B cell (primary cell): ENCODE measurements around the gene ARHGAP25. TPM values are rescaled to one million over a fixed set of nuclear protein-coding genes. Genes with fewer than 3 reads are reported as not detected.

ENCODE experiments used
- ATAC-seq: fragments of 200-7000 bp; cut with Tn5 transposase; one replicate; pipeline ENCODE4 v1.10.0; 2021; ENCODE audit warnings: low read depth, mild to moderate bottlenecking, moderate number of reproducible peaks, moderate library complexity
- CTCF ChIA-PET: fragments of 350-600 bp; sonication (Branson Sonifier 250); formaldehyde crosslinking; loops from one replicate; lab custom pipeline; 2021; ENCODE audit warnings: antibody characterized with exemption, inconsistent platforms; lab: Charles Lee
- POLR2A ChIA-PET: fragments of 350-600 bp; sonication (Branson Sonifier 250); formaldehyde crosslinking; loops from one replicate; lab custom pipeline; 2021; ENCODE audit warnings: antibody characterized with exemption; lab: Charles Lee
- DNase-seq: peaks from one replicate; pipeline ENCODE4 v3.0.0; 2013
- H2AFZ ChIP-seq: 2 replicates; pipeline ENCODE4 v1.6.1; 2012; ENCODE audit warnings: mild to moderate bottlenecking, low read depth, low read length; ENCODE audit not compliant: insufficient read depth, poor library complexity, severe bottlenecking
- H3K27ac ChIP-seq, 2 donors: 1 replicate in 1 of 2; 2 replicates in 1 of 2; pipeline ENCODE4 v1.5.1; 2012 to 2013; ENCODE audit warnings: low read length in 2 of 2, mild to moderate bottlenecking in 2 of 2, moderate library complexity in 1 of 2
- H3K27me3 ChIP-seq, 4 experiments: fragments of 200-600 bp in 1 of 4; sonication (generic) in 1 of 4; replicated peaks in 1 of 4; 1 replicate in 2 of 4; 2 replicates in 2 of 4; pipeline versions ENCODE4 v1.6.1 to v1.7.0; 2013 to 2016; ENCODE audit warnings: low read length in 3 of 4, mild to moderate bottlenecking in 2 of 4, mixed read lengths in 1 of 4, moderate library complexity in 1 of 4; ENCODE audit not compliant: insufficient read depth in 4 of 4, control insufficient read depth in 3 of 4; ENCODE audit errors: control extremely low read depth in 1 of 4
- H3K36me3 ChIP-seq, 2 experiments: replicated peaks in 1 of 2; 1 replicate in 1 of 2; 2 replicates in 1 of 2; pipeline versions ENCODE4 v1.6.1 to v1.7.1; 2013; ENCODE audit warnings: low read length in 1 of 2; ENCODE audit not compliant: insufficient read depth in 2 of 2, control insufficient read depth in 1 of 2; ENCODE audit errors: control extremely low read depth in 1 of 2, extremely low read depth in 1 of 2
- H3K4me1 ChIP-seq, 2 donors: fragments of 200-600 bp in 1 of 2; sonication (generic) in 1 of 2; 1 replicate in 1 of 2; 2 replicates in 1 of 2; pipeline versions ENCODE4 v1.5.1 to v1.6.1; 2013 to 2017; ENCODE audit warnings: low read length in 2 of 2; ENCODE audit not compliant: control insufficient read depth in 2 of 2, insufficient read depth in 2 of 2
- H3K4me2 ChIP-seq: replicated peaks from 2 replicates; pipeline ENCODE3; 2012; ENCODE audit warnings: mild to moderate bottlenecking, low read depth, low read length; ENCODE audit not compliant: poor library complexity, severe bottlenecking
- H3K4me3 ChIP-seq, 5 experiments: fragments of 200-600 bp in 1 of 5; sonication (generic) in 1 of 5; 1 replicate in 3 of 5; 2 replicates in 2 of 5; pipeline versions ENCODE4 v1.5.1 to v1.7.0; 2011 to 2016; ENCODE audit warnings: low read length in 4 of 5, mild to moderate bottlenecking in 4 of 5, low read depth in 2 of 5, control low read depth in 1 of 5, moderate library complexity in 1 of 5; ENCODE audit not compliant: insufficient read depth in 1 of 5; ENCODE audit errors: control extremely low read depth in 1 of 5, extremely low read depth in 1 of 5
- H3K79me2 ChIP-seq: fragments of 200-600 bp; sonication (generic); one replicate; pipeline ENCODE4 v1.6.0; 2016; ENCODE audit warnings: low read length; ENCODE audit not compliant: control insufficient read depth, insufficient read depth
- H3K9ac ChIP-seq: fragments of 200-600 bp; sonication (generic); 2 replicates; pipeline ENCODE4 v1.6.1; 2017; ENCODE audit warnings: mild to moderate bottlenecking, low read length, moderate library complexity
- H3K9me3 ChIP-seq, 3 donors: one replicate each; pipeline versions ENCODE4 v1.6.1 to v1.7.1; 2013; ENCODE audit warnings: low read length in 2 of 3; ENCODE audit not compliant: control insufficient read depth in 2 of 3, insufficient read depth in 1 of 3; ENCODE audit errors: control extremely low read depth in 1 of 3
- H4K20me1 ChIP-seq: 2 replicates; pipeline ENCODE4 v1.6.0; 2012; ENCODE audit warnings: mild to moderate bottlenecking, low read length; ENCODE audit not compliant: insufficient read depth, control insufficient read depth, poor library complexity, severe bottlenecking
- H3K27ac Mint-ChIP-seq: one replicate; pipeline ENCODE4 v1.8.0; 2021; ENCODE audit warnings: mixed read lengths
- H3K27me3 Mint-ChIP-seq: one replicate; pipeline ENCODE4 v1.8.0; 2021; ENCODE audit warnings: mixed read lengths
- H3K4me1 Mint-ChIP-seq: one replicate; pipeline ENCODE4 v1.8.0; 2021; ENCODE audit warnings: mixed read lengths
- H3K4me3 Mint-ChIP-seq: one replicate; pipeline ENCODE4 v1.8.0; 2021; ENCODE audit warnings: mixed read lengths
- H3K9me3 Mint-ChIP-seq: one replicate; pipeline ENCODE4 v1.8.0; 2022; ENCODE audit warnings: mixed read lengths; ENCODE audit not compliant: insufficient read depth
- EZH2 ChIP-seq: IDR thresholded peaks from 2 replicates; pipeline ENCODE4 v1.6.1; 2012; ENCODE audit warnings: borderline replicate concordance, low read depth, mild to moderate bottlenecking, moderate library complexity, low read length; ENCODE audit not compliant: insufficient read depth, poor library complexity, severe bottlenecking
- WGBS: methylation state at CpG from one replicate; pipeline ENCODE4 v1.1.5; 2013; ENCODE audit warnings: missing lambda C conversion rate; ENCODE audit not compliant: insufficient coverage; 5-methylcytosine and 5-hydroxymethylcytosine counted together
- intact Hi-C: fragments of 100-400 bp; cut with micrococcal nuclease; formaldehyde crosslinking; loops from one replicate; pipeline ENCODE4 v1.10.0; 2022
- polyA plus RNA-seq: library from polyadenylated mRNA; depleted of rRNA; stranded (reverse); fragments of >200 nt; gene quantifications from 2 replicates; pipeline ENCODE4 v1.2.3, GENCODE V29; 2012
- total RNA-seq, 2 donors: library from RNA; stranded (reverse); fragments of 120-200 nt in 1 of 2; gene quantifications; 1 replicate in 1 of 2; 2 replicates in 1 of 2; pipeline versions ENCODE4 v1.2.3 to v1.2.4, GENCODE V29; 2013 to 2022
- TF ChIP-seq, protein P1 (sequence below): fragments of 200-600 bp; IDR thresholded peaks from one replicate; pipeline ENCODE4 v1.8.0; 2022; ENCODE audit warnings: antibody characterized with exemption, mild to moderate bottlenecking

ARHGAP25 gene
- total and polyA plus RNA-seq, 2 donors (not counting 1 experiment from before 2014, with no cell fraction given), result 97.9 to 207 TPM

DNA sequence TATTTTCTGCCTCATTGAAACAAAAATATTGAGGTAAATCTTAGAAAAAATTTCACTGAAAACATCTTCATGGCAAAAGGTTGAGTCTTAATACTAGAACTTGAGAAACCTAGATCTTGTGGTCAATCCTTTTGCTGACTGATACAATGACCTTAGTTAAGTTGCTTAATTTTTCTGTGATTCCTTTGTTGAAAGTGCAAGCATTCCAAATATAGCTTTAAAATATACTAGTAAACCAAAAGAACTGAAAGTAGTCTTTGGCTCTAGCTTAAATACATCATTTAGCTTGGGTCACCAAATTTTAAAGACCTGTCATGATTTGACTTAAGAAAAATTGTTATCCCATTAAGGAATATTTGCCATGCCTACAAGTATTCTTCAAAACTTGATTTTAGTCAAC, 119.9 kb downstream of the ARHGAP25 start:
- Mint-ChIP-seq H3K4me3 (no peak overlapping the region), H3K4me1 (peaks cover 17% of the 10 kb centered on the region), H3K27me3 (no peaks in the 10 kb centered on the region), H3K9me3 (no peaks in the 10 kb centered on the region), H3K27ac (no peak overlapping the region)
- no peak overlapping the region for H2AFZ ChIP-seq
- no peaks in the 10 kb centered on the region for H3K9me3 ChIP-seq
- TF ChIP-seq, protein P1, sequence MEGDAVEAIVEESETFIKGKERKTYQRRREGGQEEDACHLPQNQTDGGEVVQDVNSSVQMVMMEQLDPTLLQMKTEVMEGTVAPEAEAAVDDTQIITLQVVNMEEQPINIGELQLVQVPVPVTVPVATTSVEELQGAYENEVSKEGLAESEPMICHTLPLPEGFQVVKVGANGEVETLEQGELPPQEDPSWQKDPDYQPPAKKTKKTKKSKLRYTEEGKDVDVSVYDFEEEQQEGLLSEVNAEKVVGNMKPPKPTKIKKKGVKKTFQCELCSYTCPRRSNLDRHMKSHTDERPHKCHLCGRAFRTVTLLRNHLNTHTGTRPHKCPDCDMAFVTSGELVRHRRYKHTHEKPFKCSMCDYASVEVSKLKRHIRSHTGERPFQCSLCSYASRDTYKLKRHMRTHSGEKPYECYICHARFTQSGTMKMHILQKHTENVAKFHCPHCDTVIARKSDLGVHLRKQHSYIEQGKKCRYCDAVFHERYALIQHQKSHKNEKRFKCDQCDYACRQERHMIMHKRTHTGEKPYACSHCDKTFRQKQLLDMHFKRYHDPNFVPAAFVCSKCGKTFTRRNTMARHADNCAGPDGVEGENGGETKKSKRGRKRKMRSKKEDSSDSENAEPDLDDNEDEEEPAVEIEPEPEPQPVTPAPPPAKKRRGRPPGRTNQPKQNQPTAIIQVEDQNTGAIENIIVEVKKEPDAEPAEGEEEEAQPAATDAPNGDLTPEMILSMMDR, result no peak
- no peak for TF ChIP-seq EZH2
- POLR2A ChIA-PET, result no interaction called here
- ATAC-seq (no peak), DNase-seq (no peak)
- CTCF ChIA-PET, result interaction anchor here (1.0 to 1.2 kb wide), 2 partner anchors 54 to 259 kb away, joined by 3 read pairs; no protein-coding TSS in a partner anchor
- no peak overlapping the region for H3K4me2 ChIP-seq
- no peak overlapping the region for H3K9ac ChIP-seq
- H3K27me3 ChIP-seq, result no peaks in the 10 kb centered on the region
- peaks cover 12% of the 10 kb centered on the region in 2 donors for H3K4me1 ChIP-seq
- no peaks in the 10 kb centered on the region for H3K36me3 ChIP-seq
- H3K4me3 ChIP-seq, result no peak overlapping the region
- H3K27ac ChIP-seq, result no peak overlapping the region
- intact Hi-C loops, result no loop called here
- H3K79me2 ChIP-seq, result no peaks in the 10 kb centered on the region
- no peaks in the 10 kb centered on the region for H4K20me1 ChIP-seq

- no peak overlapping the region for H3K4me3 ChIP-seq
- Mint-ChIP-seq H3K9me3 (no peaks in the 10 kb centered on the region), H3K4me1 (peaks cover 17% of the 10 kb centered on the region), H3K27ac (no peak overlapping the region), H3K27me3 (no peaks in the 10 kb centered on the region), H3K4me3 (no peak overlapping the region)
- WGBS, result 100% methylated on average over 1 of the region's 3 CpGs
- H3K4me2 ChIP-seq, result no peak overlapping the region
- no peak overlapping the region for H2AFZ ChIP-seq
- no peaks in the 10 kb centered on the region for H3K9me3 ChIP-seq
- H3K4me1 ChIP-seq, result peaks cover 12% of the 10 kb centered on the region in 2 donors
- no peak for TF ChIP-seq EZH2
- TF ChIP-seq, protein P1, result no peak
- H3K27ac ChIP-seq, result no peak overlapping the region
- CTCF ChIA-PET, result interaction anchor here (1.2 kb wide), 1 partner anchor 260 kb away, joined by 3 read pairs; no protein-coding TSS in a partner anchor
- H3K36me3 ChIP-seq, result no peaks in the 10 kb centered on the region
- H3K27me3 ChIP-seq, result no peaks in the 10 kb centered on the region
- DNase-seq (no peak), ATAC-seq (no peak)
- POLR2A ChIA-PET, result interaction anchor here (0.6 kb wide), 1 partner anchor 85 kb away, joined by 3 read pairs; no protein-coding TSS in a partner anchor
- H4K20me1 ChIP-seq, result no peaks in the 10 kb centered on the region
- intact Hi-C loops, result no loop called here
- no peak overlapping the region for H3K9ac ChIP-seq
- no peaks in the 10 kb centered on the region for H3K79me2 ChIP-seq
Measured at GRCh38 chr2:68855550-68855949, 120.9 kb downstream of the ARHGAP25 start.
